ENCODE data around the gene TNFAIP8L1. TPM values are rescaled to one million over a fixed set of nuclear protein-coding genes. Genes with fewer than 3 reads are reported as not detected.

The TNFAIP8L1 gene
- total and polyA plus RNA-seq, 12 donors: 2.5 to 13.4 (median 6.1) TPM

GRCh38 chr19:4613254-4613751, 26.0 kb upstream of the TNFAIP8L1 start:
- H3K27me3 ChIP-seq: peaks cover 0 to 4% (median 0%) of the 10 kb centered on the region in 7 donors
- H3K27ac ChIP-seq: no peak overlapping the region
- no peaks in the 10 kb centered on the region for H3K36me3 ChIP-seq
- no peak overlapping the region for H3K4me3 ChIP-seq
- peaks cover 0 to 28% (median 12%) of the 10 kb centered on the region in 9 donors for H3K4me1 ChIP-seq
- H3K9me3 ChIP-seq: no peaks in the 10 kb centered on the region
- no peak for TF ChIP-seq CTCF (IDR thresholded peaks at IDR 0.05)
- DNase-seq (no peak), ATAC-seq (no peak)
- WGBS, 2 donors: 95% methylated on average over 8 of the region's 8 CpGs
- intact Hi-C loops (cut with DNase I): no loop called here

- H3K4me1 ChIP-seq: peaks cover 0 to 5% (median 0%) of the 10 kb centered on the region in 9 donors
- ATAC-seq (no peak), DNase-seq (no peak)
- H3K27me3 ChIP-seq: peaks cover 0 to 30% (median 22%) of the 10 kb centered on the region in 7 donors
- H3K9me3 ChIP-seq: no peaks in the 10 kb centered on the region
- no peaks in the 10 kb centered on the region for H3K36me3 ChIP-seq
- H3K27ac ChIP-seq: no peak overlapping the region
- TF ChIP-seq CTCF (IDR thresholded peaks at IDR 0.05): no peak
- no peak overlapping the region for H3K4me3 ChIP-seq
- WGBS, 2 donors: 32 to 47% methylated on average over 6 of the region's 6 CpGs
- intact Hi-C loops (cut with DNase I): no loop called here
Measured at GRCh38 chr19:4618019-4618418, 21.3 kb upstream of the TNFAIP8L1 start.

GRCh38 chr19:4619668-4620294, 19.5 kb upstream of the TNFAIP8L1 start:
- Histone ChIP-seq H3K36me3 (no peaks in the 10 kb centered on the region), H3K4me1 (peaks cover 0 to 8% (median 0%) of the 10 kb centered on the region in 9 donors), H3K4me3 (no peak overlapping the region), H3K9me3 (no peaks in the 10 kb centered on the region), H3K27me3 (peaks cover 0 to 30% (median 22%) of the 10 kb centered on the region in 7 donors), H3K27ac (no peak overlapping the region)
- intact Hi-C loops (cut with DNase I): loop anchor here in 1 of 10 donors (10.0 kb wide), 1 partner anchor 195 kb away; no protein-coding TSS in a partner anchor
- TF ChIP-seq CTCF (IDR thresholded peaks at IDR 0.05): no peak
- DNase-seq (no peak), ATAC-seq (no peak)
- 70 to 72% methylated on average over 17 of the region's 17 CpGs for WGBS, 2 donors

- Histone ChIP-seq H3K9me3 (no peaks in the 10 kb centered on the region), H3K4me3 (no peak overlapping the region), H3K27ac (no peak overlapping the region), H3K27me3 (peaks cover 0 to 30% (median 22%) of the 10 kb centered on the region in 7 donors), H3K36me3 (no peaks in the 10 kb centered on the region), H3K4me1 (peaks cover 0 to 8% (median 0%) of the 10 kb centered on the region in 9 donors)
- TF ChIP-seq CTCF (IDR thresholded peaks at IDR 0.05): no peak
- ATAC-seq: no peak
- intact Hi-C loops (cut with DNase I): loop anchor here in 1 of 10 donors (10.0 kb wide), 1 partner anchor 196 kb away; no protein-coding TSS in a partner anchor
- 45 to 48% methylated on average over 2 of the region's 2 CpGs for WGBS, 2 donors
- no peak for DNase-seq
Measured at GRCh38 chr19:4620675-4621074, 18.6 kb upstream of the TNFAIP8L1 start.

Data from heart right ventricle (tissue), 16 donors.